Psoas muscle (tissue), 8 donors: ENCODE measurements around the gene TMEM158. TPM values are rescaled to one million over a fixed set of nuclear protein-coding genes. Genes with fewer than 3 reads are reported as not detected.

Source experiments
- ATAC-seq, 4 donors: fragments of 200-7000 bp; cut with Tn5 transposase; one replicate each; pipeline ENCODE4 v1.9.1; 2020; ENCODE audit warnings: moderate library complexity in 3 of 4, mild to moderate bottlenecking in 2 of 4
- DNase-seq, 2 donors: peaks; one replicate each; pipeline ENCODE4 v3.0.0-alpha.2; 2020
- H3K27ac ChIP-seq: fragments of 200-600 bp; one replicate; pipeline ENCODE4 v1.8.0; 2022
- H3K27me3 ChIP-seq, 3 donors: fragments of 200-600 bp in 1 of 3; one replicate each; pipeline versions ENCODE4 v1.6.1 to v1.8.0; 2013 to 2022; ENCODE audit warnings: low read length in 2 of 3, mild to moderate bottlenecking in 2 of 3, moderate library complexity in 1 of 3; ENCODE audit not compliant: insufficient read depth in 3 of 3
- H3K36me3 ChIP-seq, 2 donors: fragments of 200-600 bp in 1 of 2; one replicate each; pipeline versions ENCODE4 v1.6.1 to v1.8.0; 2013 to 2022; ENCODE audit warnings: low read depth in 1 of 2, mild to moderate bottlenecking in 1 of 2, moderate library complexity in 1 of 2; ENCODE audit not compliant: insufficient read depth in 1 of 2
- H3K4me1 ChIP-seq: fragments of 200-600 bp; one replicate; pipeline ENCODE4 v1.8.0; 2022
- H3K4me3 ChIP-seq: fragments of 200-600 bp; one replicate; pipeline ENCODE4 v1.8.0; 2022; ENCODE audit warnings: mild to moderate bottlenecking
- H3K9me3 ChIP-seq: fragments of 200-600 bp; one replicate; pipeline ENCODE4 v1.8.0; 2022
- WGBS, 3 donors: extraction: QIAGEN DNeasy Blood & Tissue Kit; methylation state at CpG; one replicate each; pipeline versions ENCODE4 v1.1.6 to v1.1.7; 2013; 5-methylcytosine and 5-hydroxymethylcytosine counted together
- intact Hi-C, 2 donors: fragments of 100-400 bp; cut with DNase I; formaldehyde crosslinking; loops; one replicate each; pipeline versions ENCODE4 v1.11.0 to v1.14.2; 2022
- polyA plus RNA-seq, 3 donors: library from polyadenylated mRNA; stranded (reverse); fragments of 200-250 nt; gene quantifications; one replicate each; pipeline ENCODE4 v1.2.3, GENCODE V29; 2013
- total RNA-seq, 4 donors: library from RNA; stranded (reverse); fragmentation: NEBNext Ultra II Directional in 2 of 4; extraction: Animal tissue kit (Norgen Biotek cat#: 25700) in 2 of 4; gene quantifications; one replicate each; pipeline versions ENCODE4 v1.2.1 to v1.2.4, GENCODE V29; 2021 to 2023
- TF ChIP-seq, protein P1 (sequence below): fragments of 200-600 bp; IDR thresholded peaks from one replicate; pipeline ENCODE4 v1.8.0; 2022; ENCODE audit warnings: antibody characterized with exemption
- donor health status: healthy with polysubstance abuse.
- donor health status: DM: no; HTN: no; CAD: no; lungs with moderate emphysema.
- donor health status: Bipolar disorder and iron deficiency.
- donor health status: healthy.
- donor health status: DM: yes; HTN: yes; CAD: no.
- donor health status: DM: no; HTN: no; CAD: no.
- donor health status: DM: no; HTN: no; CAD: no.
- donor health status: DM: yes; HTN: yes; CAD: no.

TMEM158 gene
- total and polyA plus RNA-seq, 7 donors, result 0.48 to 15.7 (median 1.6) TPM

DNA sequence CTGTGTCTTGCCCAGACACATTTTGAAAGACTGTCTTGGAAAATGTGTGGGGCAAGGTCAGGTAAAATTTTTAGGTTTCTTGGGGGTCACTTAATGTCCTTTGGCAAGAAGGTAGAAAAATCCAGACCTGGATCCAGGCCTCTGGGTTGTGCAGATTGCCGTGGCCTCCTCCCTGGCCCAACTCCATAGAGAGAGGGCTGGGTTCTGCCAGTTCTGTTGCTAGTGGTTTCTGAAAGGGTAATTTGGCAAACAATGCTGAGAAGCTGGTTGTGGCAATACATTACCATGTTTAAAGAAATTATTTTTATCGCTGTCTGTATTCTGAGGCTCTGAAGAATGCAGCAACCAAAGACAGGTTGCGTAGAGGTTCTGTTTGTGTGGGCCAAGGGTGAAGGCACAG, 20.2 kb upstream of the TMEM158 start:
- Histone ChIP-seq H3K4me1 (no peaks in the 10 kb centered on the region), H3K27me3 (peaks cover 0 to 1% (median 0%) of the 10 kb centered on the region in 3 donors), H3K36me3 (no peaks in the 10 kb centered on the region), H3K9me3 (no peaks in the 10 kb centered on the region), H3K27ac (no peak overlapping the region), H3K4me3 (no peak overlapping the region)
- intact Hi-C loops, result no loop called here
- TF ChIP-seq, protein P1, sequence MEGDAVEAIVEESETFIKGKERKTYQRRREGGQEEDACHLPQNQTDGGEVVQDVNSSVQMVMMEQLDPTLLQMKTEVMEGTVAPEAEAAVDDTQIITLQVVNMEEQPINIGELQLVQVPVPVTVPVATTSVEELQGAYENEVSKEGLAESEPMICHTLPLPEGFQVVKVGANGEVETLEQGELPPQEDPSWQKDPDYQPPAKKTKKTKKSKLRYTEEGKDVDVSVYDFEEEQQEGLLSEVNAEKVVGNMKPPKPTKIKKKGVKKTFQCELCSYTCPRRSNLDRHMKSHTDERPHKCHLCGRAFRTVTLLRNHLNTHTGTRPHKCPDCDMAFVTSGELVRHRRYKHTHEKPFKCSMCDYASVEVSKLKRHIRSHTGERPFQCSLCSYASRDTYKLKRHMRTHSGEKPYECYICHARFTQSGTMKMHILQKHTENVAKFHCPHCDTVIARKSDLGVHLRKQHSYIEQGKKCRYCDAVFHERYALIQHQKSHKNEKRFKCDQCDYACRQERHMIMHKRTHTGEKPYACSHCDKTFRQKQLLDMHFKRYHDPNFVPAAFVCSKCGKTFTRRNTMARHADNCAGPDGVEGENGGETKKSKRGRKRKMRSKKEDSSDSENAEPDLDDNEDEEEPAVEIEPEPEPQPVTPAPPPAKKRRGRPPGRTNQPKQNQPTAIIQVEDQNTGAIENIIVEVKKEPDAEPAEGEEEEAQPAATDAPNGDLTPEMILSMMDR, result no peak
- ATAC-seq, result no peak
- WGBS, 3 donors, result 82 to 88% (median 83%) methylated on average over 3 of the region's 3 CpGs
- DNase-seq, result no peak

DNA sequence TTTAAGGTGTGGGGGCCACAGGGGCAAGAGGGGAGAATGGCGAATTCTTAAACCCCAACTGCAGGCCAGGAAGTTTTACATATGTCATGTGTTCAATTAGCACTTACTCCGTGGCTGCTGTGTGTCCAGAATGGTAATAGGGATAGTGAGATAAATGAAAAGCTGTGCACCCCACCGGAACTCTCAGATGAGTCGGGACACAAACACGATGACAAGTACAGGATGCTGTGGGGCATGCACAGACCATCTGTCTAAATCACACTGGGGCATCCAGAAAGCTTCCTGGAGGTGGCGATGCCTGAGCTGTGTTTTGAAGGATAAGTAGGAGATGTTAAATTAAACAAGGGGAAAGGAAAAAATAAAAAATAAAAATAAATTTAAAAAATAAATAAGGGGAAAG, 18.3 kb upstream of the TMEM158 start:
- ATAC-seq, result no peak
- H3K4me3 ChIP-seq, result no peak overlapping the region
- H3K9me3 ChIP-seq, result no peaks in the 10 kb centered on the region

DNA sequence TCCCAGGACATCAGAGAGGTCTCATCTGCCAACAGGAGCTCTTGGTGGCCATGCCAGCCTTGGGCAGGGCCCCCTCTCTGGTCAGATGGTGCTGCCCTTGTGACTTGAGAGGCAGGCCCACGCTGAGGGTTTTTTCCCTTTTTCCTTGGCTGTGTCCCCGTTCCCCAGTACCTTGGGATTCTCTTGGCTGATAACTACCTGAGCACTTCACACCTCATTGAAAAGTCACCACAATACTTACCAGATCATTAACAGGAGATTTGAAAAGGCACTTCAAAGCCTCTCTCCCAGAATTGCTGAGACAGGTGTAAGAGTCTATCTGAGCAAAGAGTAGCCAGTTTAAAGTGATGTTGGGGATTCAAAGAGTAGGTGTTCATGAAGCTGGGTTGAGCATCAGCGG, 15.1 kb upstream of the TMEM158 start:
- Histone ChIP-seq H3K4me1 (no peaks in the 10 kb centered on the region), H3K36me3 (no peaks in the 10 kb centered on the region), H3K27me3 (peaks cover 0 to 6% (median 0%) of the 10 kb centered on the region in 3 donors), H3K9me3 (no peaks in the 10 kb centered on the region), H3K27ac (no peak overlapping the region), H3K4me3 (no peak overlapping the region)
- 64 to 67% (median 67%) methylated on average over 3 of the region's 3 CpGs for WGBS, 3 donors
- intact Hi-C loops, result no loop called here
- TF ChIP-seq, protein P1, result no peak
- ATAC-seq (no peak), DNase-seq (no peak)

More for the DNA sequence above, 18.3 kb upstream of the TMEM158 start:
- TF ChIP-seq, protein P1, result no peak
- intact Hi-C loops, result no loop called here
- DNase-seq, result no peak
- H3K4me1 ChIP-seq, result no peaks in the 10 kb centered on the region
- 65 to 76% (median 73%) methylated on average over 6 of the region's 6 CpGs for WGBS, 3 donors
- H3K36me3 ChIP-seq, result no peaks in the 10 kb centered on the region
- no peak overlapping the region for H3K27ac ChIP-seq
- H3K27me3 ChIP-seq, result peaks cover 0 to 6% (median 0%) of the 10 kb centered on the region in 3 donors

DNA sequence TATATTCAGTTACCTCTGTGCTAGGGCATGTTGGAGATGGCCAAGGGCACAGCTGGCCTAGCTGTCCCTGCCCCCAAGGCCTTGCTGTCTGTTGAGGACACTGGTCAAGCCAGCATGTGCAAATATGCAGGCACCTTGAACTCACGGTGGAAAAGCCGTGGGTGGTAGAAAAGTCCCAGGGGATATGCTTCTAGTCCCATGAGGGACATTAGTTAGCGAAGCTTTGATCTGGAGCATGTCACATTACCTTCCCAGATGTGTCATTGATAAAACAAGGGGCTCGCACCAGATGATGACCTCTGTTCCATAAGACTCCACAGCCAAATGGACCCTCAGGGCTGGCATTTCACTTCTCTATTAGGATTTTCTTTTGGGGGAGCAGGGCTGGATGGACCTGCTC, 14.2 kb upstream of the TMEM158 start:
- Histone ChIP-seq H3K4me3 (no peak overlapping the region), H3K4me1 (no peaks in the 10 kb centered on the region), H3K9me3 (no peaks in the 10 kb centered on the region), H3K27me3 (peaks cover 0 to 6% (median 0%) of the 10 kb centered on the region in 3 donors), H3K27ac (no peak overlapping the region), H3K36me3 (no peaks in the 10 kb centered on the region)
- intact Hi-C loops, result no loop called here
- TF ChIP-seq, protein P1, result no peak
- ATAC-seq (no peak), DNase-seq (no peak)
- WGBS, 3 donors, result 58 to 75% (median 69%) methylated on average over 4 of the region's 4 CpGs

DNA sequence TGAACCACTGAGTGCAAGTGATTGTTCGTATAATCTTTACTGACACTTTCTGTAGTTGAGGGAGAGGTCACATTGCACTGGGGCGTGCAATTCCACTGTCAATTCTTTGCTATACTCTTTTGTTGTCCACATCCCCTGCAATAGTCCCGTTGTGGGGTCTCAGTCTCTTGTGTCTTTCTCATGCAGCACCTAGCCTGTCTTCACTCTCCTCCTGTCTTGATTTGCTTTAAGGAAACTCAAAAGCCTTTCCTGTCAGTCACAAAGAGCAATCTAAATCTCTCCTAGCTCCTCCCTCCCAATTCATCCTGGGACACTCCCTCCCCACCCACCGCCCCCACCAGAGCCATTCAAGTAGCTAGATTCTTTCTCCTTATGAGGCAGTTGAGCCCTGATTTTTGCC, 13.2 kb upstream of the TMEM158 start:
- intact Hi-C loops, result no loop called here
- no peak overlapping the region for H3K4me3 ChIP-seq
- no peak overlapping the region for H3K27ac ChIP-seq
- 71 to 78% (median 74%) methylated on average over 4 of the region's 4 CpGs for WGBS, 3 donors
- peaks cover 0 to 6% (median 0%) of the 10 kb centered on the region in 3 donors for H3K27me3 ChIP-seq
- no peaks in the 10 kb centered on the region for H3K9me3 ChIP-seq
- no peaks in the 10 kb centered on the region for H3K4me1 ChIP-seq
- TF ChIP-seq, protein P1, result no peak
- no peaks in the 10 kb centered on the region for H3K36me3 ChIP-seq
- no peak for DNase-seq
- ATAC-seq, result no peak
